C4-2B (cell line): Measurements from ENCODE around the gene ARMC9.

Experiments used
- CTCF ChIP-seq: fragments of 450-650 bp; conservative IDR thresholded peaks from 2 replicates; pipeline ENCODE4 v1.5.1; 2017; ENCODE audit warnings: mild to moderate bottlenecking
- ZFX ChIP-seq: fragments of 450-650 bp; IDR thresholded peaks from 2 replicates; pipeline ENCODE4 v1.6.1; 2017

GRCh38 chr2:231334981-231335380 lies 136.6 kb downstream of the ARMC9 start:
- no peak for TF ChIP-seq CTCF
- no peak for TF ChIP-seq ZFX
